ENCODE measurements around the gene UBL4B.

GRCh38 chr1:110114173-110114572 is 1.9 kb downstream of the UBL4B start:
- TF ChIP-seq POLR2AphosphoS5 (IDR thresholded peaks at IDR 0.05): no peak
- TF ChIP-seq EP300 (IDR thresholded peaks at IDR 0.05; ENCODE audit: low read depth): no peak
- TF ChIP-seq CTCF (IDR thresholded peaks at IDR 0.05): no peak
- no peak for TF ChIP-seq POLR2A (IDR thresholded peaks at IDR 0.05)
